Measurements from ENCODE around the gene COL4A2.

Gene COL4A2

DNA sequence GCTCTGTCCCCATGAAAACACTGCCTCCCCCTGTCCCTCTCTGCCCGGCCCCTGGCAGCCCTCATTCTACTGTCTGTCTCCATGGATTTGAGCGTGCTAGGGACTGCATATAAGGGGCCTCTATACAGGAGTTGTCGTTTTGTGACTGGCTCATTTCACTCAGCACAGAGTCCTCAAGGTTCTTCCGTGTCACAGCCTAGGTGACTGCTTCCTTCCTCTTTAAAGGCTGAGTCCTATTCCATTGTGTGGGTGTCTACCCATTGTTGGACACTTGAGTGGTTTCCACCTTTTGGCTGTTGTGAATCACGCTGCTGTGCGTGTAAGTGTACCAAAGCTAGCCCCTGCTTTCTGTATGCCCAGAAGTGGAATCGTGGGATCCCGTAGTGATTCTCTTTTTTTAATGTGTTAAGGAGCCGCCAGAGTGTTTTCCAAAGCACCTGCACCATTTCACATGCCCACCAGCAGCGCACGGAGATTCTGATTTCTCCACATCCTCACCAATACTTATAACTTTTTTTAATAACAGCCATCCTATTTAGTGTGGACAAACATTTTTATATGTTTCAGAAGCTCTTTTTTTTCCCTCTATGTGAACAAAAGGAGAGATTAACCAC is 116.7 kb downstream of the COL4A2 start:
- DNase-seq, result no peak

DNA sequence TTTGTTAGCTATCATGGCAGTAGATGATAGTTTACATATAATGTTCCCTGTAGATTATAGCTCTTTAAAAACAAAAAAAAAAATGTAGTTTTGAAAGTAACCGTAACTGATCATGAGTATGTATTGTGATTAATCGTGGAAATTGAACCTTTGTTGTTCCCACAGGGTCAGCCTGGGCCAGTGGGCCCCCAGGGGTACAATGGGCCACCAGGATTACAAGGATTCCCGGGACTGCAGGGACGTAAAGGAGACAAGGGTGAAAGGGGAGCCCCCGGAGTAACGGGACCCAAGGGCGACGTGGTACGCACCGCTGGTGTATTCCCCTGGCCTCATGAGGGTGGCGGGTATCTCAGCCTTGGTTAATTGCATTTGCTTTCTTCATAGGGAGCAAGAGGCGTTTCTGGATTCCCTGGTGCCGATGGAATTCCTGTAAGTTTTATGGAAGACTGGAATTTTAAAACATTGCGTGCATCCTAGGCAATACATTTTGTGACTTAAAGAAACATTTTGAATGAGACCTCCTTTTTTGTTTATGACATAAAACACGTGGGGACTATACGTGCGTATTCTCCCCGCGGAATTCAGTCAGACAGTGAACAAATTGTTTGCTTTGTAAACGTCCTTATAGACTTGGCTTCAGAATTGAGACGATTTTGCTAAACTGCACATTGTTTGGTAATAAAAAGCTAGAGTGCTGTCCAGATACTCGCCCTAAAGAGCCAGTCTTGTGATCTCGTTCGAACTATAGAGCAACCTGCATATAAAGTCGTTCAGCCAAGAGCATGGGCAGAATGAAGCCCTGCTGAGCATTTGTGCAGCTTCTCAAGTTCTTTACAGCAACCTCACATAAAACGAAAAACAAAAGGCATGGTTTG is 117.7 kb downstream of the COL4A2 start:
- DNase-seq, result no peak

DNA sequence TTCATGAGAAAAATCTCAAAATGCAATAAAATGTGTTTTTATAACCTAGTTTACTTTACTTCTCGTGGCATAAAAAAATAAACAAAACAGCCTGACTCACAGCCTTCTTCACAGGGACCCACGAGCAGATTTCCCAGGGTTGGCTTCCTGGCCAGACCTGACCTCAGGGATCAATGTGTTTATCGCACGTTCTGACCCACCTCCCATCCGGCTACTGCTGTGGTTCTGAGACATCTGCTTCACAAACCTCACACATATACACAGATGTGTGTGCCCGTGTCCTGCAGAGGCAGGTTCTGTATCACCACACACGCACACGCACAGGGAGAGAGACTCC is 118.3 kb downstream of the COL4A2 start:
- no peak for DNase-seq

DNA sequence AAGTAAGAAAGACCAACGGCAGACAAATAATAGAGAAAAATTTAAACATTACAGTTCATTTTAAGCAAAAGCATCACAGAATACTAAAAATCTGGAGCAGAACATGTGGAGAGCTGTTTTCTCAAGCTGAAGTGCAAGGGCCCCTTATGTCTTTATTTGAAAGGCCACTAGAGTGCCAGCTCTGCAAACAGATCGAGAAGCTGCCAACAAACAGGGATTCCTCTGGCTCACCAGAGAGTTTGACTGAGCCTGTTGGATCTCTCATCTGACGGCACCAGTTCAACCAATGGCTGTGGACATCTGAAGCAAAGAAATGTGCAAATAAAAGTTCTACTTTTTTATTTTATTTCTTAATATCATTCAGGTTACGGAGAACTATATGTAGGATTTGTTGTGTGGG is 119.7 kb downstream of the COL4A2 start:
- DNase-seq, result no peak

DNA sequence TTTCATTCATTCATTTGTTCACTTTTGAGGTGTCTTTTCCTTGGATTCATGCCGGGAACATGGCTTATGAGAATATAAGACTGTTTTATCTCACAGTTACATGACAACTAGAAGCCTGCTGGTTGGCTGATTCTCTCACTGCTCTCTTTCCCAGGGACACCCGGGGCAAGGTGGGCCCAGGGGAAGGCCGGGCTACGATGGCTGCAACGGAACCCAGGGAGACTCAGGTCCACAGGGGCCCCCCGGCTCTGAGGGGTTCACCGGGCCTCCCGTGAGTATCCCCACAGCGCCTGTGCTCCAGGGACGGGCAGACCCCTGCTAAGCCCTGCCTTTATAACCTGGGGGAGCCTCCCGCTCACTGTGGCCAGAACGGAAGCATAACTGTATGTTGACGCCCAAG is 121.2 kb downstream of the COL4A2 start:
- DNase-seq, result no peak

DNA sequence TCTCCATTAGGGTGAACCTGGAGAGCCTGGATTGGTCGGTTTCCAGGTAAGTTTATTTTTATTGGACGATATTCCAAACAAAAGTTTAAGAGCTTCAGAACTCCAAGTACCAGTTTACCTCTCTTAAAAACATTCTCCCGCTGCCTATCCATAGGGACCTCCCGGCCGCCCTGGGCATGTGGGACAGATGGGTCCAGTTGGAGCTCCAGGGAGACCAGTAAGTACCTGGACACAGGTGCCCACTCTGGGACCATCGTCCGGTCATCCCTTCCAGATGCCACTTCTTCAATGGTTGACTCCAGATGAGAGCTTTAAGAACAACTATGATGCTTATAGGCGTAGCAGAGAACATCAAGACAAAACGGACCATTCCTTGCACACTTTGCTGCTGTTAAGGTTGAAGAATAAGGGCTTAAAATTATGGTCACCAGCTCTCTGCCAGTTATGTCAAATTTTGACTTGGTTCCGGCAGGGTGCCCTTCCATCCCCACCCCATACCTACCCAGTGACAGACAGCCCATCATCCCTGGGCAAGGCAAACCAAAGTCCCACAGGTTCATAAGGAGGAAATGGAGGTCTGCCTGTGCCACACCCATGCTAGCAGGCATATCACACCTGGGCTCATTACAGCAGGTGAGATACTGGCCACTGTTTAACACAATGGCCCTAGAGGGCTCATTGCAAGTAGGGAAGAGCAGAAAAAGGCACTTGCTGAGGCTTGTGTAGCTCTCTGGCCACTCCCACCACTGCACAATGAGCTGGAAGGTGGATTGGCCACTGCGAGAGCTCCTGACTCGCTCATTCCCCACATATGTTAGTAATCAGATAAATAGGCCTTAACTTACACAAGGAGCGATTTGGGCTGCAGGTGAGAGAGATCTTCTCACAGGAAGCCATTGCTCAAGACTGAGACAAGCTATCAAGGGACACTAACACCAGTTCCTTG is 123.6 kb downstream of the COL4A2 start:
- DNase-seq, result no peak

DNA sequence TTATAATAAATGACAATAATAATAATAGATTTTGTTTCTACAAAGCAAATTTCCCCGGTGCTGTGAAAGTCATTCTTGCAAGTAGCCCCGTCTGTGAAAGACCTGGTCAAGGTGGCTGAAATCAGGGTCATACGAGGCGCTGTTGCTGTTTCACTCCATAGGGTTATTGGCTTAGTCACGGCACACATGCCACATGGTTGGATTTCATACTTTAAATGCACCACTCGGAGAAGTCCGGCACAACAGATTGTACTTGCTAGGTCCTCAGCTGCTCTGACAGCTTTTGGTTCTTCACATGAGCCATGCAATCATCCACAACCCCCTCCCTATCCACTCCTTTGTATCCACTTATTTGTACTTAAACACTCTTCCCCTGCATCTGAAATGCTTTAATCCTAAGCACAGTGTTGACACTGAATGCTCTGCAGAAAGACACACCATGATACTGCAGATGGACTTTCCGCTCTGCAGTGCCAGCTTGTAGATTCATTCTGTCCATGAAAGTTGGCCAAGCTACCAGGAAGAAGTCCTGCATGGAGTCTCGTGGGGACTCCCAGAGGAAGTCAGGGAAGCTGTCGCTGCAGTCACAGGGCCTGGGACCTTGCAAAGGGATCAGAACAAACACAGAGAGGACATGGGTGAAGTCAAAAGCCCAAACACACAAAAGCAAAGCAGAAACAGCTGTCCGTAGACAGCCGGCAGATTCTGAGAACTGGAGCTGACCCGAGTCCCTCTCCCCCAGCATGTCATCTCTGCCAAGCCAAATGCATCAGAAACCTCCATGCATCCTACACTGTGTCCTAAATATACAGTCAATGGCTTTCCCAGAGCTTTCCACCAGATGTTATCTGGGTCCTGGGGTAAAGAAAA is 124.6 kb downstream of the COL4A2 start:
- DNase-seq, result no peak

DNA sequence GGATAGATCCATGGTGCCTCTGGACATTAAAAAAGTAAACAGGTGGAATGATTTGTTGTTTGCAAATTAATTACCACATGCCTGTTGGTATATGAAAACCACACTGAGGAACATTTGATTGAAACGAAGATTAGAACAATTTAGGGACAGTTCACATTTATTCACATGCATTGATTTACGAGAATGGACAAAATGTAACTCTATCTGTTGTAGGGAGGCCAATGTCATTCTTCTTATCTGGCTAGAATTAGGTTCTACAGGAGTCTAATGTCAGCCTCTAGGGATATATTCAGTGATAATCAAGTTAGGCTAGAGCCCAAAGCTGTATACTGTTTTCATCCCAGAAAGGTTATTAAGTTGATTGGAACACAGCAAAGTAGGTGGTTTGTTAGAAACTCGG is 125.4 kb downstream of the COL4A2 start:
- DNase-seq, result no peak

DNA sequence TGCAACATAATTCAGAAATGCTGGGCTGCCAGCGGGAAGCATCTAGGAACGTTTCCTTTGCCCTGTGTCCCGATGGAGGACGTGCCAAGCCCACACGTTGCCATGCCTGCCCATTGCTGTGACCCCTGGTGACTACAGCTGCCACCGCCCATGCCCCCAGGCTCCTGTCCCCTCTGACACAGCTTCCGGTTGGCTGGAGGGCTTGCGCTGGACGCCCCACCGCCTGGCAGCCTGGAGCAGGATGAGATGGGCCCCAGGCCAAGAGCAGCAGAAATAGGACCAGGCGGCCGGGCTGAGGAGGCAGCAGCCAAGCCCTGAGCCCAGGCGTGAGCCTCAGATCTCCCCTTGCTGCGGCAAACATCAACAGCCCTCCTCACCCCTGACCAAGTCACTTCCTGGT is 125.9 kb downstream of the COL4A2 start:
- no peak for DNase-seq

DNA sequence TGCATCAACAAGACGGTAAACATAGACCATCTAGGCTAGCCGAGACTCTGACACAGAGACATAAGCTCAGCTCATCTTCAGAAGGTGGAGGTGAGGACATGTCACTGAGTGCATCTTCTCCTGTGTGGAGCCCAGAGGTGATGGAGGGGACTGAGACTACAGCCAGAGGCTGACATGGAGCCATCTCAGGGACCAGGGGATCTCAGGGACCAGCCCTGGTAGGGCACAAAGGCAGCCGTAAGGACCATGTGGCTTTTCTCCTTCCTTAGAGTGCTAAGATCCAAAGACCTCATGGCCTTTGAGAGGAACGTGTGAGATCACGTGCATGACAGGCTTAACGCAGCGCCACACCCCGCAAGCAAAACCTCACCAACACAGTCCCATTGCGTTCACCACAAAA is 127.5 kb downstream of the COL4A2 start:
- DNase-seq, result no peak

DNA sequence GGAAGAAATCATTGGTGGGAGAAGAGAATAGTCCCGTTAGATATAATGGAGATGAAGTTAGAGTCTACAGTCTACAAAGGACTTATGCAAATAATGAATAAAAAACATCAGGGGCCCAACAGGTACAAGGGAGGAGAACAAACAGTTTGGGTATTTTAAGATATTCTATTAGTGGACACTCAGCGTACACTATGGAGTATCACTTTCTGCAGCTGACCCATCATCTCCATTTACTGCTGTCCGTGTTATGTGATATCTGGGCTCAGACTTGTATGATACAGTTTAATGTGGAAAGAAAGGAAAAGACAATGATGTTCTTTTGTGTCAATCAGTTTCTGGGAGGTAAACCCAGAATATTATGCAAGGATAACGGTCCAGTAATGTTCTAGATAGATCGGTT is 128.2 kb downstream of the COL4A2 start:
- no peak for DNase-seq

DNA sequence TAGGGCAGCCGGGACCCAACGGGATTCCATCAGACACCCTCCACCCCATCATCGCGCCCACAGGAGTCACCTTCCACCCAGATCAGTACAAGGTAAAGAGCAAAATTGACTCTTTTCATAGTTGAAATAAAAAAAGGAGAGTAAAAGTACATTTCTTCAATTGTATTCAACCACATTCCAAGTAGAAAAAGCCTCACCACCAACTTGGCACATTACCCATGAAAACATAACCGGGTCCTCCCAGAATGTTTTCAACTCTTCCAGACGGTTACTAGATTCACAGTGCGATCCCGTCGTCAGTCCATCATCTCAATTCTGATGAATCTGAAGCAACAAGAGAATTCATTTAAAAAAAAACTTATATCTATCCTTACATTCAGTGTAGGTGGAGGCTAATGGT is 129.2 kb downstream of the COL4A2 start:
- no peak for DNase-seq

DNA sequence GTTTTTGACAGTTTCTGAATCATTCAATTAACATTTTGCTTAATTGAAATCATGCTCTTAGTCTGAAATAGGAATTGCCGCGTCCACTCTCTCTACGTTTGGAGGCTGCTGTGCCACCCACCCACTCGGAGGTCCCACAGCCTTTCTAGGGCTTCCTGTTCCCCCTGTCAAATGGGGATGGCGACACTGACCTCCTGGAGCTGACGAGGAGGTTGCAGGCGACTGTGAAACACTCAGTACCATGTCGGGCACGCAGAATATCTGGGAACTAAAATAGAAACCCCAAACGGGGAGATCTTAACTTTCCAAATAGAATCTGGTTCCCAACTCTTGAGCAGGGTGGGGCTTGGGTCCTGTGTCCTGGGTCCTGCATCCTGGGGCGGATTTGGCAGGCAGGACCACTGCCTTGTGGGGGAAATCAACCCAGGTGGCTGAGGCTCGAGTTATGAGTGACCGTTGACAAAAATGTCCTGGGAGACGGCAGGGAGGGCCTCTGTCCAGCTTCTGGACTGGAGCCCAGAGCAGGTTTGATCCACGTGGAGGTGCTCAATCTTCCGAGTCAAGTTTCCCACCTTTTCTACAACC is 129.8 kb downstream of the COL4A2 start:
- DNase-seq, result no peak

DNA sequence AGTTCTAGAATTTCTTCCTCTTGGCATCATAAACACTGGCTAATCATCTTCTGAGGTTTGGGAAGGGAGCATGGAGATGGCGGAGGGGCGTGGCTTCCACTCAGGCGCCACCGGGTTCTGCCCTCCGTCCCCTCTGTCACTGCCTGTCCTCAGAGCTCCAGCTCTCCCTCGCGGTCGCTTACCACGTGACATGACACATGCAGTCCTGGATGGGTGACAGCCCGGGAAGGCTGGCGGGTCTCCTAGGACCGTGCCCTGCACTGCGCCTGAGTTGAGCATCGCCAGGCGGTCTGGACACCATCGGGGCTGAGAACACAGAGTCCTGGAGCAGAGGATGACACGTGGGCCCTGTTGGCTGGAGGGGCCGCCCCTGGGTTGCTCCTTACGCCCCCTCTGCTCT is 131.1 kb downstream of the COL4A2 start:
- DNase-seq, result no peak

DNA sequence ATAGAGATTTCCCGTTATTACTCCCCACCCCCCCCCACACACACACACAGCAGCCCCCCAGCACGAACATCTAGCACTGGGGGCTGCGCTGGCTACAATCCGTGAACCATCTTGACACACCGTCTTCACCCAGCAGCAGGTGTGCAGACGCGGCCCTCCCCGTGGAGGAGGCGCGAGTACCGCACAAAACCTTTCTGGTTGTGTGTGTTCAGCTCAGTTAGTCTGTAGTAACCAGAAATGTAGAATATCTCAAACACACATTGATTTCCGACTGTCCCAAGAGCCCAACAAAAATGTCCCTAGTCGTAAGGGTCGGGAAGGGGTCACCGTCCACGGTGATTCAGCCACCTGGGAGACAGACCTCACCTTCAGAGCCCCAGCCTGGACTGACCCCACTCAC is 131.7 kb downstream of the COL4A2 start:
- DNase-seq, result no peak

DNA sequence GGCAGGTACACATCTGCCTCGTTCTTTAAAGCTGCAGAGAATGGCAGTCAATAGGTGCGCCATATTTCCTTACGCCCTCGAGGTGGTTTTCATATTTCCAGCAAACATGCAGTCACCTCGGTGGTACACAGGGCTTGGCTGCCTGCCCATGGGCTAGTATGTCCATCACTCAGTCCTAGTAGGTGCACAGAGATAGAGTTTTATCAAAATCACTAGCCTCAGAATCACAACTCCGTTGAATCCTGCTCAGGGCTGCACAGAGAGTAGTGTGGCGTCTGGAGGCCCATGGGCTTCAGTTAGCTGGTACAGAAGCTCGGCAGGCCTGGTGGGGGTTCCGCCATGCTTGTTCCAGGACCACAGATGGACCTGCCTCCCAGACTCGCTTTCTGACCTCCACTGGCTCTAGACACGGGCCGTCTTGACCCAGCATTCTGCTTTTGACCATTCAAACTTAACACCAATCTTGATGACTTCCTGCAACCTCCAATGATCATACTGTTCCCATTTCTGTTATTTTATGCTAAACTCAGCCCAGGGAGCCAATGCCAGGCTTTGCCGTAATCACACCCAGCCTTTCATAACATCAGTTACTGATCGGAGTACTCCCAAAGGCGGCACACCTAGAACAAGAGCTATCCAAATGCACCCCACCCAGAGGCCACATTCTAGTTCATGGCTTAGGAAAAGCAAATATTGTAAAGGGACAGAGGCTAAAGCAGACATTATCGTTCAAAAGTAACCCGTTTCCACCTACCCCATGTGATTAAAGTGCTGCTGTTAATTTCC is 134.1 kb downstream of the COL4A2 start:
- no peak for DNase-seq

DNA sequence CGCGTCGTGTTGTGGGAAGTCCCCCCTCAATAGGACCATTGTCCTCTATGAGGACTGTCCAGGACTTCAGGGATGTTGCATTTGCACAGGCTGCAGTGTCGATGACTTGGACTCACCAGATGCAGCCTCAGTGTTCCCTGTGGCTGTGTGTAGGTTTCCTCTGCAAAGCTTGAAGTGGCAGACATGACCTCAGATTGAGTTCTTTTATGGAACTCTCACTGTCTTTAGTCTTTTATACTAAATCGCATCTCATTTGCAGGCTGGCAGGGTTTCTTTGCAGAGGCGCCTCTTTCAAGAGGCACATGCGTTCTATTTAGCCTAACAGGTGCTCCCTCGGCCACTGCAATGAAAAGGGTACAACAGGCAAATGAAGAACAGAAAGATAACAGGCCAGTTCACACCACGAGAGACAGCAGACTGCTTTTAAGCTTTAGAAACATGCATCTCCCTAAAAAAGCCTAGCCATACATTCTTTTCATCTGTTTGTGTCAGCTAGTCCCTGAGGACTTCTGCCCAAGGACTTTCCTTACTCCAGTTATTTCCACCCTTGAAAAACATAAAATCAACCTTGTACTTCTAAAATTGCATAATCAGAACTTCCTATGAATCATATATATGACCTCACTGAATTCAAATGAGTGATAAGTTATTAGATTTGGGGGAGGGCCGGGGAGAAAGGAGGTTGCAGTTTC is 136.0 kb downstream of the COL4A2 start:
- DNase-seq, result no peak

DNA sequence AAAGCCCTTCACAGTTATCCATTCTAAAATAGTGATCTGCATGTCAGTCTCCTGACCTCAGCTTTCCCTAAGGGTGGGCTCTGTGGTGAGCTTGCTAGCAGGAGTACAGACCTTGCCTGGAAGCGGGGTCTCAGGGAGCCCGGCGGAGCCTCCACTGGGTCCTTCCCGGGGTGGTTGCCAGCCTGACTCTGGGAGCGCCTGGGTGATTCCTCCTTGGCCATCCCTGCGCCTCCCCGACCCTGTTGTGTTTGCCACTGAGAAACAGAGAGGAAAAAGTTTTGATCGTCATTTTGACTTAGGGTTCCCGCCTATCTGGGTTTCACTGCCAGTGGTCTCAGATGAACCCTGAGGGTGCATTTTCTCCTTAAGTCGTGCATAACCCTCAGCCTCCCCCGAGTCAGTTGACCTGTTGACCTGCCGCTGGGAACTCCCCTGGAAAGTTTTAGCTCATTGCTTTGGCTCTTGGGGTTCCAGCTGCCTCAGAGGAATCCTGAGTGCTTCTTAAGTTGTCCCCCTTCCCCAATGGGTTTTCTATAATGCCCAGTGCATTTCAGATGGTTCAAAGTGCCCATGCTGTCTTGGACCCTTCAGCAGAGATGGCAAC is 136.6 kb downstream of the COL4A2 start:
- DNase-seq, result no peak

DNA sequence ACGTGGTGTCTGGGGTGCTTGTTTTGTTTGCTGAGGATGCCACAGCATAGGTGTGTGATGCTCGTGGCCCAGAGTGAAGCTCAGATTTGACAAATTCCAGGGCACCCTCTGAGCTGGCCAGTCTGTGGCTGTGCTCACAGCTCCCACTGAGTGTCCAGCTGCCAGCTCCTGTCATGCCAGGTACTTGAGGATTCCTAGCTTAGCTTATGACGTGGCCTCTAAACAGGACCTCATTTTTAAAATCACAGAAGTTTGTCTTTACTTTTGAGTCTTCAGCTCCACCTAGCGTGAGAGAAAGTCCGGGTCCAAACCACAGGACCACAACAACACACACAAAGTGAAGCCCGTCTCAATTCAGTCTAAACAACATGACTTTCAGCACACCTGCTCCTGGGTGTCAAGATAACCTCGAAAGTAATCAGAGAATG is 137.2 kb downstream of the COL4A2 start:
- no peak for DNase-seq

DNA sequence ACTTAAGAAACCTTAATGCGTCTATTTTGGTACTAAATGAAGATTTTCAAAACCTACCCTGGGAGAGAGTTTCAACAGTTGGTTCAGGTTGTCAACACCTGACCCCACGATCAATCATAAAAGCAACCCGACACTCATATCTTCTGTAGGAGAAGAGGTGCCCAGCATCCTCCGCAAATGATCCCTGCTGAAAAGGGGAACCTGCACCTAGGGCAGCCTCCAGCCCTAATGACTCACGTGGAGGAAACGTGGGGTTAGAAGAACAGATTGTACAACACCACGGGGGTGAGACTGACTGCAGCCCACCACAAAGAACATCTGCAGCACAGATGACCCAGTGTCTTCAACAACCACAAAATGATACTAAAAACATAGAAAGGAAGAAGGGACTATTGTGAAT is 138.1 kb downstream of the COL4A2 start:
- no peak for DNase-seq

Data from COR-L47 (cell line).